H1 (cell line): ENCODE data around the gene DELE1. TPM values are rescaled to one million over a fixed set of nuclear protein-coding genes. Genes with fewer than 3 reads are reported as not detected.

Experiments used
- CTCF ChIA-PET: fragments of 300-600 bp; sonication (Branson Sonifier 250); formaldehyde crosslinking; loops from one replicate; lab custom pipeline; 2021; ENCODE audit not compliant: partially characterized antibody; lab: Charles Lee
- POLR2A ChIA-PET: fragments of 300-600 bp; sonication (Branson Sonifier 250); formaldehyde crosslinking; loops from one replicate; lab custom pipeline; 2021; ENCODE audit warnings: inconsistent platforms; ENCODE audit not compliant: partially characterized antibody; lab: Charles Lee
- DNase-seq, 2 experiments: peaks; one replicate each; pipeline versions ENCODE4 v3.0.0 to v3.0.0-alpha.2; 2010 to 2022; ENCODE audit warnings: low spot score in 2 of 2, low read depth in 1 of 2, mixed read lengths in 1 of 2
- FAIRE-seq: peaks from 2 replicates; lab custom pipeline; 2011; peaks lifted over from hg19 to GRCh38; lab: Jason Lieb, UNC
- H2AFZ ChIP-seq: 2 replicates; pipeline ENCODE4 v1.8.1; 2012; ENCODE audit warnings: low read length, inconsistent platforms
- H2AK5ac ChIP-seq: 2 replicates; pipeline ENCODE4 v1.6.1; 2013; ENCODE audit warnings: low read depth, low read length
- H2BK120ac ChIP-seq: replicated peaks from 2 replicates; pipeline ENCODE3; 2013; ENCODE audit warnings: low read depth, low read length, inconsistent platforms
- H2BK12ac ChIP-seq: 2 replicates; pipeline ENCODE4 v1.6.1; 2013; ENCODE audit warnings: low read depth, low read length
- H2BK15ac ChIP-seq: 2 replicates; pipeline ENCODE4 v1.6.1; 2013; ENCODE audit warnings: low read length
- H2BK20ac ChIP-seq: 2 replicates; pipeline ENCODE4 v1.6.1; 2013; ENCODE audit warnings: low read length
- H2BK5ac ChIP-seq: 2 replicates; pipeline ENCODE4 v1.6.1; 2013; ENCODE audit warnings: low read depth, low read length
- H3K14ac ChIP-seq: 2 replicates; pipeline ENCODE4 v1.6.1; 2013; ENCODE audit warnings: inconsistent platforms; ENCODE audit not compliant: insufficient read length
- H3K18ac ChIP-seq: 2 replicates; pipeline ENCODE4 v1.6.1; 2013; ENCODE audit warnings: low read length; ENCODE audit errors: extremely low read depth
- H3K23ac ChIP-seq: 2 replicates; pipeline ENCODE4 v1.6.1; 2013; ENCODE audit warnings: inconsistent platforms; ENCODE audit not compliant: insufficient read length
- H3K23me2 ChIP-seq: 2 replicates; pipeline ENCODE4 v1.6.1; 2013; ENCODE audit warnings: low read depth, low read length
- H3K27ac ChIP-seq: 2 replicates; pipeline ENCODE4 v1.6.1; 2011; ENCODE audit warnings: low read depth, low read length, inconsistent platforms
- H3K27me3 ChIP-seq, 4 experiments: replicated peaks in 1 of 4; 1 replicate in 1 of 4; 2 replicates in 3 of 4; pipeline versions ENCODE4 v1.6.1 to v1.8.1; 2011 to 2013; ENCODE audit warnings: low read length in 3 of 4, mild to moderate bottlenecking in 3 of 4, inconsistent platforms in 2 of 4, mixed read lengths in 2 of 4, moderate library complexity in 1 of 4; ENCODE audit not compliant: control insufficient read depth in 3 of 4, insufficient read depth in 3 of 4; ENCODE audit errors: extremely low read depth in 1 of 4
- H3K36me3 ChIP-seq, 4 experiments: 2 replicates each; pipeline versions ENCODE4 v1.6.1 to v1.8.1; 2011 to 2013; ENCODE audit warnings: mild to moderate bottlenecking in 4 of 4, low read length in 3 of 4, moderate library complexity in 2 of 4, control low read depth in 1 of 4, inconsistent platforms in 1 of 4; ENCODE audit not compliant: insufficient read depth in 4 of 4, control insufficient read depth in 2 of 4
- H3K4ac ChIP-seq: replicated peaks from 2 replicates; pipeline ENCODE3; 2013; ENCODE audit warnings: low read length, low read depth, mixed read lengths, inconsistent platforms; ENCODE audit not compliant: insufficient read length
- H3K4me1 ChIP-seq, 4 experiments: replicated peaks in 1 of 4; 1 replicate in 1 of 4; 2 replicates in 3 of 4; pipeline versions ENCODE4 v1.6.1 to v1.8.1; 2011 to 2013; ENCODE audit warnings: low read length in 3 of 4, inconsistent platforms in 2 of 4, mixed read lengths in 1 of 4; ENCODE audit not compliant: insufficient read depth in 4 of 4, control insufficient read depth in 3 of 4
- H3K4me2 ChIP-seq, 2 experiments: 2 replicates each; pipeline versions ENCODE4 v1.6.1 to v1.8.1; 2011 to 2013; ENCODE audit warnings: low read depth in 2 of 2, low read length in 2 of 2, control low read depth in 1 of 2, inconsistent platforms in 1 of 2, mild to moderate bottlenecking in 1 of 2; ENCODE audit not compliant: insufficient read depth in 1 of 2
- H3K4me3 ChIP-seq, 4 experiments: fragments of 200-600, 300-600 bp in 1 of 4; sonication (generic), shearing (Covaris generic), sonication (Bioruptor Twin) in 1 of 4; 2 replicates each; pipeline versions ENCODE4 v1.5.1 to v1.8.1; 2011 to 2016; ENCODE audit warnings: low read length in 4 of 4, low read depth in 3 of 4, control low read depth in 2 of 4, inconsistent platforms in 2 of 4, mild to moderate bottlenecking in 2 of 4, mixed read lengths in 1 of 4, moderate library complexity in 1 of 4; ENCODE audit not compliant: insufficient read depth in 2 of 4; ENCODE audit errors: extremely low read depth in 1 of 4
- H3K56ac ChIP-seq: replicated peaks from 2 replicates; pipeline ENCODE3; 2013; ENCODE audit warnings: low read depth, mild to moderate bottlenecking, mixed read lengths, low read length, inconsistent platforms; ENCODE audit not compliant: insufficient read length
- H3K79me1 ChIP-seq: 2 replicates; pipeline ENCODE4 v1.6.1; 2013; ENCODE audit warnings: low read depth, low read length, control low read depth
- H3K79me2 ChIP-seq, 2 experiments: 2 replicates each; pipeline versions ENCODE4 v1.6.1 to v1.8.1; 2012 to 2013; ENCODE audit warnings: low read length in 2 of 2, mild to moderate bottlenecking in 2 of 2, inconsistent platforms in 1 of 2; ENCODE audit not compliant: insufficient read depth in 2 of 2, control insufficient read depth in 1 of 2
- H3K9ac ChIP-seq, 4 experiments: replicated peaks in 1 of 4; 1 replicate in 1 of 4; 2 replicates in 3 of 4; pipeline versions ENCODE4 v1.6.1 to v1.8.1; 2011 to 2013; ENCODE audit warnings: low read depth in 3 of 4, low read length in 3 of 4, control low read depth in 2 of 4, mild to moderate bottlenecking in 2 of 4, moderate library complexity in 2 of 4, inconsistent platforms in 1 of 4; ENCODE audit errors: extremely low read depth in 1 of 4
- H3K9me3 ChIP-seq, 2 experiments: 2 replicates each; pipeline versions ENCODE4 v1.6.1 to v1.8.1; 2012 to 2013; ENCODE audit warnings: mild to moderate bottlenecking in 2 of 2, moderate library complexity in 2 of 2, control low read depth in 1 of 2, inconsistent platforms in 1 of 2, low read depth in 1 of 2, low read length in 1 of 2, mixed read lengths in 1 of 2; ENCODE audit not compliant: insufficient read depth in 2 of 2
- H4K20me1 ChIP-seq, 2 experiments: replicated peaks in 1 of 2; 2 replicates each; pipeline versions ENCODE3 to v1.8.1; 2011 to 2013; ENCODE audit warnings: inconsistent platforms in 2 of 2, low read length in 2 of 2, mild to moderate bottlenecking in 1 of 2; ENCODE audit not compliant: insufficient read depth in 2 of 2, control insufficient read depth in 1 of 2
- H4K5ac ChIP-seq: 2 replicates; pipeline ENCODE4 v1.6.1; 2013; ENCODE audit warnings: low read length, low read depth, mixed read lengths, inconsistent platforms; ENCODE audit not compliant: insufficient read length
- H4K8ac ChIP-seq: 2 replicates; pipeline ENCODE4 v1.8.0; 2013; ENCODE audit warnings: mild to moderate bottlenecking, moderate library complexity, low read length, inconsistent platforms; ENCODE audit not compliant: insufficient read depth; ENCODE audit errors: extremely low read depth
- H4K91ac ChIP-seq: replicated peaks from 2 replicates; pipeline ENCODE3; 2013; ENCODE audit warnings: low read length, mixed read lengths, inconsistent platforms; ENCODE audit not compliant: insufficient read length
- BACH1 ChIP-seq: IDR thresholded peaks from 2 replicates; pipeline ENCODE4 v1.6.1; 2012; ENCODE audit warnings: low read length, improper control_type of control experiment
- CBX8 ChIP-seq: fragments of 300-800, 300-1000 bp; sonication (generic); IDR thresholded peaks from 2 replicates; pipeline ENCODE4 v1.7.1; 2016; ENCODE audit warnings: low read depth, low read length, borderline replicate concordance
- CHD1 ChIP-seq: IDR thresholded peaks from 2 replicates; pipeline ENCODE4 v1.6.1; 2012; ENCODE audit warnings: low read depth, low read length, improper control_type of control experiment
- CREB1 ChIP-seq: IDR thresholded peaks from 2 replicates; pipeline ENCODE4 v1.6.1; 2012; ENCODE audit warnings: inconsistent platforms
- KDM1A ChIP-seq: fragments of 200-600, 300-600 bp; sonication (generic); IDR thresholded peaks from 2 replicates; pipeline ENCODE4 v1.7.1; 2016; ENCODE audit warnings: mild to moderate bottlenecking, low read length, borderline replicate concordance
- KDM5A ChIP-seq: fragments of 200-600 bp; IDR thresholded peaks from 2 replicates; pipeline ENCODE4 v1.7.1; 2012; ENCODE audit warnings: mild to moderate bottlenecking, low read length, inconsistent platforms, mixed read lengths
- NANOG ChIP-seq: IDR thresholded peaks from 2 replicates; pipeline ENCODE4 v1.6.1; 2011; ENCODE audit warnings: low read length, low read depth, mild to moderate bottlenecking, inconsistent platforms; ENCODE audit not compliant: insufficient read depth, poor library complexity, severe bottlenecking
- RAD21 ChIP-seq, 2 experiments: IDR thresholded peaks in 1 of 2; conservative IDR thresholded peaks in 1 of 2; 2 replicates each; pipeline ENCODE4 v1.6.1; 2011; ENCODE audit warnings: low read depth in 2 of 2, low read length in 2 of 2, improper control_type of control experiment in 1 of 2, inconsistent platforms in 1 of 2, mild to moderate bottlenecking in 1 of 2, moderate library complexity in 1 of 2
- SAP30 ChIP-seq: fragments of 300-600 bp; sonication (generic); IDR thresholded peaks from 2 replicates; pipeline ENCODE4 v1.7.1; 2012; ENCODE audit warnings: low read length, moderate library complexity, mild to moderate bottlenecking, inconsistent platforms; ENCODE audit not compliant: insufficient read depth, insufficient replicate concordance
- SIN3A ChIP-seq, 2 experiments: IDR thresholded peaks in 1 of 2; conservative IDR thresholded peaks in 1 of 2; 2 replicates each; pipeline ENCODE4 v1.6.1; 2011 to 2012; ENCODE audit warnings: low read length in 2 of 2, improper control_type of control experiment in 1 of 2, low read depth in 1 of 2, mild to moderate bottlenecking in 1 of 2
- ZNF274 ChIP-seq: IDR thresholded peaks from 2 replicates; pipeline ENCODE4 v1.7.0; 2012; ENCODE audit warnings: low read length, borderline replicate concordance; ENCODE audit errors: extremely low read depth
- WGBS, 2 experiments: shearing (Covaris generic) in 1 of 2; methylation state at CpG; one replicate each; pipeline versions ENCODE4 v1.1.6 to v1.1.7; 2013 to 2015; ENCODE audit warnings: low lambda C conversion rate in 2 of 2, mixed read lengths in 2 of 2, inconsistent platforms in 1 of 2, low coverage in 1 of 2, missing lambda C conversion rate in 1 of 2; ENCODE audit not compliant: insufficient replicate concordance in 2 of 2, insufficient coverage in 1 of 2, insufficient read length in 1 of 2; ENCODE audit errors: extremely low coverage in 1 of 2, missing lambda C conversion rate in 1 of 2; 5-methylcytosine and 5-hydroxymethylcytosine counted together
- polyA plus RNA-seq, 7 experiments: library from polyadenylated mRNA; depleted of rRNA in 3 of 7; stranded (reverse) in 5 of 7; unstranded in 2 of 7; fragments of >200 nt in 5 of 7; fragments of 200-250 nt in 2 of 7; gene quantifications; 1 replicate in 5 of 7; 2 replicates in 1 of 7; 4 replicates in 1 of 7; pipeline versions ENCODE4 v1.2.1 to v1.2.3, GENCODE V29; 2011 to 2013; ENCODE audit warnings: missing spikeins in 2 of 7, mixed read lengths in 2 of 7
- total RNA-seq: library from RNA; stranded (reverse); fragmentation: NEBNext Ultra II Directional; extraction: Animal tissue kit (Norgen Biotek cat#: 25700); gene quantifications from 2 replicates; pipeline ENCODE4 v1.2.1, GENCODE V29; 2021

The DELE1 gene
- total and polyA plus RNA-seq, 2 of the 8 experiments (the other 6 are each of a cell fraction or from before 2014, with no cell fraction given): 61.4 to 114 TPM

- FAIRE-seq: no peak
- H2BK120ac ChIP-seq: no peak overlapping the region
- POLR2A ChIA-PET: interaction anchor here (0.6 to 11.2 kb wide), 26 partner anchors 9 to 264 kb away, joined by 3 to 173 read pairs (median 4); partner anchors contain the start of genes DELE1 and DIAPH1
- TF ChIP-seq CHD1 (no peak), SAP30 (peak; percentile 77), ZNF274 (no peak), BACH1 (no peak), CREB1 (no peak), RAD21 (IDR thresholded peaks at IDR 0.05 in 1 of 2, conservative IDR thresholded peaks at IDR 0.05 in 1 of 2; ENCODE audit: low read depth in 2 of 2, low read length in 2 of 2) (peak in 1 of 2 experiments; percentile 19; a peak in 1 of 4 replicates), KDM1A (no peak), NANOG (peak; percentile 2), CBX8 (no peak), SIN3A (conservative IDR thresholded peaks at IDR 0.05 in 1 of 2, IDR thresholded peaks at IDR 0.05 in 1 of 2; ENCODE audit: low read depth in 1 of 2, low read length in 2 of 2) (peak; percentile 97), KDM5A (no peak)
Measured at GRCh38 chr5:141883184-141883891, 40.3 kb upstream of the DELE1 start.

More at GRCh38 chr5:141883184-141883891, 40.3 kb upstream of the DELE1 start:
- Histone ChIP-seq H4K91ac (no peak overlapping the region), H3K23me2 (peaks cover 16% of the 10 kb centered on the region), H3K4me1 (peaks cover 14 to 47% (median 35%) of the 10 kb centered on the region in 4 experiments), H3K27me3 (peaks cover 0 to 4% (median 0%) of the 10 kb centered on the region in 4 experiments; a peak in 1 of 7 replicates), H3K4me2 (peak overlapping the region; percentile 72 to 81), H3K14ac (no peak overlapping the region), H4K8ac (peak overlapping the region; percentile 11; the same call in 1 of the 2 replicates), H3K9ac (no peak overlapping the region), H3K18ac (peak overlapping the region; percentile 71), H3K9me3 (no peaks in the 10 kb centered on the region), H3K56ac (no peak overlapping the region), H2BK15ac (no peak overlapping the region; the same call in 1 of the 2 replicates), H4K20me1 (peaks cover 0 to 1% of the 10 kb centered on the region in 2 experiments), H3K79me2 (no peaks in the 10 kb centered on the region; a peak in 1 of 4 replicates), H2AK5ac (no peak overlapping the region), H3K79me1 (no peaks in the 10 kb centered on the region), H3K23ac (no peak overlapping the region), H3K4me3 (peak overlapping the region; percentile 21 to 65 (median 56)), H2BK20ac (no peak overlapping the region), H4K5ac (no peak overlapping the region), H2BK12ac (no peak overlapping the region), H2BK5ac (no peak overlapping the region), H3K36me3 (no peaks in the 10 kb centered on the region), H2AFZ (no peak overlapping the region), H3K4ac (no peak overlapping the region), H3K27ac (no peak overlapping the region)
- peak in 1 of 2 experiments; percentile 91 for DNase-seq
- WGBS, 2 experiments: 13% methylated on average over 35 of the region's 35 CpGs; no CpG with 5 or more reads in 1 of the 2 experiments
- CTCF ChIA-PET: interaction anchor here (0.6 to 10.7 kb wide), 29 partner anchors 14 to 555 kb away, joined by 3 to 273 read pairs (median 6); partner anchors contain the start of genes PCDH12 and RNF14
